ENCODE results near the gene IQSEC3.
"Not testable (repeated sequence)": the region's sequence is repeated elsewhere in the genome, so short reads cannot be mapped to it uniquely, and the experiment has no call there.

The IQSEC3 gene

DNA sequence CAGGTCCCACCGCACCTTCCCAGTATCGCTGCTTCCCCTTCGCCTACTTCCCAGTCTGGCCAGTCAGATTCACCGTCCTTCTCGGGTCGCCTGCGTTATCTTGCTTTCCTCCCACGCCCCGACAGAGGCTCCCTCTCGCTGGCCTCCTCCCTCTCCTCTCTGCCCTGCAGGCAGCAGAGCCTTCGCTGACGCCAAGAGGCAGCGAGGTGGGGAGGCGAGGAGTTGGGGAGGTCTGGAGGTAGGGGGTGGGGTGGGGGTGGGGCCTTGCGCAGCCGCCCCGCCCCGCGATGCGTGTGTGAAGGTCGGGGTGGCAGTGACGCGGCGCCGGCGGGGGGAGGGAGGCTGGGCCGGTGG, at the start of gene IQSEC3:
Gene IQSEC3 (plus strand): TSS at position 340 of the 354 bp plus-strand sequence. CDS start 116 bp downstream, outside the sequence.
- not testable (repeated sequence) for DNase-seq

DNA sequence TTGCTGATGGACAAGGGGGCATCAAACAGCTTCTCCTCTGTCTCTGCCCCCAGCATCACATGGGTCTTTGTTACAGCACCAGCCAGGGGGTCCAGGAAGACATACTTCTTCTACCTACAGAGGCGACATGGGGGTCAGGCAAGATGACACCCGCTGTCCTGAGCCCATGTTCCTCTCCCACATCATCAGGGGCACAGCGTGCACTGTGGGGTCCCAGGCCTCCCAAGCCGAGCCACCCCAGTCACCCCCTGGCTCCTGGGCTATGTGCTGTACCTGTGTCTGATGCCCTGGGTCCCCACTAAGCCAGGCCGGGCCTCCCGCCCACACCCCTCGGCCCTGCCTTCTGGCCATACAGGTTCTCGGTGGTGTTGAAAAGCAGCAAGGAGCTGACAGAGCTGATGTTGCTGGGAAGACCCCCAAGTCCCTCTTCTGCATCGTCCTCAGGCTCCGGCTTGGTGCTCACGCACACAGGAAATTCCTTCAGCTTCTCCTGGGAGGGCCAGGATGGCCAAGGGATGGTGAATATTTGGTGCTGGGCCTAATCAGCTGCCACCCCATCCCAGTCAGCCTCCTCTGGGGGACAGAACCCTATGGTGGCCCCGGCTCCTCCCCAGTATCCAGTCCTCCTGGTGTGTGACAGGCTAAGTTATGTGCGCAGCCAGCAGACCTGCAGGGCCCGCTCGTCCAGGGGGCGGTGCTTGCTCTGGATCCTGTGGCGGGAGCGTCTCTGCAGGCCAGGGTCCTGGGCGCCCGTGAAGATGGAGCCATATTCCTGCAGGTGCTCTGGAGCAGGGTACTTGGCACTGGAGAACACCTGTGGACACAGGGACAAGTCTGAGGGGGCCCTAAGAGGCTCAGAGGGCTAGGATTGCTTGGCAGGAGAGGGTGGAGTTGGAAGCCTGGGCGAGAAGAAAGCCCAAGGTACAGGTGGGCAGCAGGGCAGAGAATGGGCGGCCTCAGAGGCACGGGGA, 48.9 kb upstream of the IQSEC3 start:
- not testable (repeated sequence) for DNase-seq

DNA sequence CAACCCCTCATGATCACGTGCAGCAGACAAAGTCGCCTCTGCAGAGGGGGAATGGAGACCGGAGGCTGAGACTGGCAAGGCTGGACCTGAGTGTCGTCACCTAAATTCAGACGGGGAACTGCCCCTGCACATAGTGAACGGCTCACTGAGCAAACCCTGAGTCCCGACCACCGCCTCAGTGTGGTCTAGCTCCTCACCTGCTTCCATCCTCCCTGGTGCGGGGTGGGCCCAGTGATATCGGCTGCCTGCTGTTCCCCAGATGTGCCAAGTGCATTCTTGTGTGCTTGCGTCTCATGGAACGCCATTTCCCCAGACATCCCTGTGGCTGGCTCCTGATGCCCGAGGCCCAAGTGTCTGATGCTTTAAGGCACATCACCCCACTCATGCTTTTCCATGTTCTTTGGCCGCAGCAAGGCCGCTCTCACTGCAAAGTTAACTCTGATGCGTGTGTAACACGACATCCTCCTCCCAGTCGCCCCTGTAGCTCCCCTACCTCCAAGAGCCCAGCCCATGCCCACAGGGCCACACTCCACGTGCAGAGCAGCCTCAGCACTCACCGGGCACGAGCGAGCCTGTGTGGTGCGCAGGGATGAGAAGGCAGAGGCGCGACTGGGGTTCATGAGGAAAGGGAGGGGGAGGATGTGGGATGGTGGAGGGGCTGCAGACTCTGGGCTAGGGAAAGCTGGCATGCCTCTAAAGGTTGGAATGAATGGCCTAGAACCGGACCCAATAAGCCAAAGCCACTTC, 47.6 kb upstream of the IQSEC3 start:
- DNase-seq, result not testable (repeated sequence)

DNA sequence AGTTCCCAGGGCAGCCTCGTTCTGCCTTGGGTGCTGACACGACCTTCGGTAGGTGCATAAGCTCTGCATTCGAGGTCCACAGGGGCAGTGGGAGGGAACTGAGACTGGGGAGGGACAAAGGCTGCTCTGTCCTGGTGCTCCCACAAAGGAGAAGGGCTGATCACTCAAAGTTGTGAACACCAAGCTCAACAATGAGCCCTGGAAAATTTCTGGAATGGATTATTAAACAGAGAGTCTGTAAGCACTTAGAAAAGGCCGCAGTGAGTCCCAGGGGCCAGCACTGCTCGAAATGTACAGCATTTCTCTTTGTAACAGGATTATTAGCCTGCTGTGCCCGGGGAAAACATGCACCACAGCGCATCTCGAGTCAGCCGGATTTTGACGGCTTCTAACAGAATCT, 46.7 kb upstream of the IQSEC3 start:
- DNase-seq, result not testable (repeated sequence)

DNA sequence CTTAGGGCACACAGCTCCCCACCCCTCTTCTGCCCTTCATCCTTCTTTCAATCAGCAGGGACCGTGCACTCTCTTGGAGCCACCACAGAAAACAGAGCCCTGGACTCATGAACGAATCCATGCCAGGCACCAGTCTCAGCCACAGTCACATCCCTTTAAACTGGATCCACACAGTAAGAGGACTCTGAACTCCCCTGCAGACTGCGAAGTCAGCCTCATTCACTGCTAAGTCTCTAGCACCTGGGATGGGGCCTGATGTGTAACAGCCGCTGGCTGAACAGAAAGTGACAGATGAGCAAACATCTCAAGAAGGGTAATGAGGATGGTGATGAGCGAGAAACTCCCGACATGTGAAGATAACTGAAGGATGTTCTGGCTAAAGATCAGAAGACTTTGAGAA, 45.8 kb upstream of the IQSEC3 start:
- DNase-seq, result no peak

DNA sequence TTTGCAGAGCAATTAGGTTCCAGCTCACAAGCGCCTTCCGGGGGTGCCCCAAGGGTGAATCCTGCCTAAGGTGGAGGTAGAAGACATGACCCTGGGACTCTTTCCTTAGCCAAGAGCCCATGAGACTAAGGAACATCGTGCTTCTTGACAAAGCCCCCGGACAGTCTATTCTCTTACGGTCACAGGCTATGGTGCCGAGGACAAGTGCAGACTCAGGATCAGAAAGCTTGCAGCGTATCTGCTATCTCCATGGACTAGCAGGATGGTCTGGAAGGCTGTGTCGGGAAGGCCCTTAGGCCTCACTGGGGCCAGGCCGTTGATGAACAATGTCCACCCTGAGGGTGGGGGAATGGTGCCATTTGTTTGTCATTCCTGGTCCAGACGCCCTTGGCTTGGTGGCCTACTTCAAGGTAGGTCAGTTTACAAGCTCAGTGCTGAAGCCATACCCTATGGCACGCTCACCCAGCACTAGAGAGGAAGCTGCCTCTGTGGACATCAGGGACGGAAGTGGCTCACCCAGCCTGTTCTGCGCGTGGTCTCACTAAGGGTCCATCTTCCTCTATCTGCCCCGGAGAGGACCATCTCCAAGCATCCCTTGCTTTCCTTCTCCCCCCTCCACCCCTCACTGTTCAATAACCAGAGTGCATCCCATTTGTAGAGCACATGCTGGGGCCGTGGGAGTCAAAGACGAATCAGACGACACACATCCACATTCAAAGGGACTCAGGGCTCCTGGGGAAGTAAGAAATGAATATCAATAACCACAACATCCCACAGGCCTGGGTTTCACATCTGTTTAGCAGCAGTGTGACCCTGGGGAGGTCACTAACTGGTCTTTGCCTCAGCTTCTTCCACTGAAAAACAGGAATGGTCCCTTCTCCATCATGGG, 45.0 kb upstream of the IQSEC3 start:
- DNase-seq, result no peak

DNA sequence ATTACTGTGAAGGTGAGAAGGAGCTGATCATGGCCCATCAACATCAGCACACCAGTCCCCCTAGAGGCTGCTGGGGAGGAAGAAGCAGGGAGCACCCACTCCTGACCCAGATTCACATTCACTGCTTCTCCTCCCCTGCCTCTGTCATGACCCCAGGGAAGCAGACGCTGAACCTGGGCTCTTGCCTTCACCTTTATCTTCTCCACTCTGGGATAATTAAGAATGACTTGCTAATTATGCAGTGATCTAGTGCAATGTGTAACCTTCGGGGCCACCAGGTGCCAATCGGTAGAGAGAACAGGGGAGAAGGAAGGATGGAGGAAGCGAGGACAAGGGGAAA, 44.4 kb upstream of the IQSEC3 start:
- DNase-seq, result no peak

DNA sequence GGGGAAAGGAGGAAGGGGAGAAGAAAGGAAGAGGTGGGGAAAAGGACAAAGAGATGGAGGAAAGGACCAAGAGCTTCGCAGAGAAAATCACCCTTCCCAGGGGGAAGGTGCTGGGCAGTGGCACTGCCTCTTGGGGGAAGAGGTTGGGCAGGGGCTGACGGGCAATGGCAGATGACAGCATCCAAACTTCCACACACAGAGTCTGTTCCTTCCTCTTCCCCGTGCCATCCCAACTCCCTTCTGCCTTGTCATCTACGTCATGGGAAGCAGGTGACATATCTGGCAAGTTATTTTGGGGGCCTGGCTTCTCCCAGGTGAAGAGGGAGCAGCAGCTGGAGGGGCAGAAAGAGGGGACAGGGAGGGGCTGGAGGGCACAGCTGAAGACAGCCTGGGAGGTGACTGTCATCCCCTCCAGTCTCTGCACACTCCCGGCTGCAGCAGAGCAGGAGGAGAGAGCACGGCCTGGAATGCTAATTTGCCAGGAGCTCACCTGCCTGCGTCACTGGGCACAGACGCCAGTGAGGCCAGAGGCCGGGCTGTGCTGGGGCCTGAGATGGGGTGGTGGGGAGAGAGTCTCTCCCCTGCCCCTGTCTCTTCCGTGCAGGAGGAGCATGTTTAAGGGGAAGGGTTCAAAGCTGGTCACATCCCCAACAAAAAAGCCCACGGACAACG, 43.9 kb upstream of the IQSEC3 start:
- no peak for DNase-seq

DNA sequence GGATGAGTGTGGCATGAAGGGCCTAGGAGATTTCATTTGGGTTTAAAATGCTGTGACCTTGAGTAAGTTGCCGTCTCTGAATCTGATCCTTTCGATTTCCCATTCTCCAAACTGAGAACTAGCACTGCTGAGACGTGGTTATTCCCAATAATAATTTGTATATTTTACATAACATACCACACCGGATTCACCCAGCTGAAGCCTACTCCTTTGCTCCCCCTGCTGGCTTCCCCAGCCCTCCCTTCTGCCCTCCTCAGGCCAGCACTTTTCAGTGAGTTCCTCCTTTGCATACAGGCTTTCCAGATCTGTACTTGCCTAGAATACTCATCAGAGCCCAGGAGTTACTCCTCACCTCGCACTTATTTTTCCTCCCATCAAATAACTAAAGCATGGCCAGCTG, 38.7 kb upstream of the IQSEC3 start:
- DNase-seq, result not testable (repeated sequence)

DNA sequence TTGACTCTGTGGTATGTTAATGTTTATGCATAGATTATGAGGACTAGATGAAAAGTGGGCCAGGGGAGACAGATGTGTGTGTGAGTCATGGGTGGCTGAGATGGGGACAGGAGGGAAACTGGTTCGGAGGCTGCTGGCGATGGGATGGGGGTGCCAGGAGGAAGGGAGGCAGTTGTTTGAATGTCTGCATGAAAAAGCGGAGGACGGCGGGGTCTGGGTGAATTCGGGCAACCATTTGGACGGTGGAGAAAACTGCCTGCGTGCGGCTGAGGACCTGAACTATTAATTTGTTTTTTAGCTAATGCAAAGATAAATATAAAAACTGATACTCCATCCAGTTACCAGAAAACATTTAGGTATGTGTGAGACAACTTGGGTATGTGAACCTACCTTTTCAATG, 27.8 kb upstream of the IQSEC3 start:
- DNase-seq, result not testable (repeated sequence)

DNA sequence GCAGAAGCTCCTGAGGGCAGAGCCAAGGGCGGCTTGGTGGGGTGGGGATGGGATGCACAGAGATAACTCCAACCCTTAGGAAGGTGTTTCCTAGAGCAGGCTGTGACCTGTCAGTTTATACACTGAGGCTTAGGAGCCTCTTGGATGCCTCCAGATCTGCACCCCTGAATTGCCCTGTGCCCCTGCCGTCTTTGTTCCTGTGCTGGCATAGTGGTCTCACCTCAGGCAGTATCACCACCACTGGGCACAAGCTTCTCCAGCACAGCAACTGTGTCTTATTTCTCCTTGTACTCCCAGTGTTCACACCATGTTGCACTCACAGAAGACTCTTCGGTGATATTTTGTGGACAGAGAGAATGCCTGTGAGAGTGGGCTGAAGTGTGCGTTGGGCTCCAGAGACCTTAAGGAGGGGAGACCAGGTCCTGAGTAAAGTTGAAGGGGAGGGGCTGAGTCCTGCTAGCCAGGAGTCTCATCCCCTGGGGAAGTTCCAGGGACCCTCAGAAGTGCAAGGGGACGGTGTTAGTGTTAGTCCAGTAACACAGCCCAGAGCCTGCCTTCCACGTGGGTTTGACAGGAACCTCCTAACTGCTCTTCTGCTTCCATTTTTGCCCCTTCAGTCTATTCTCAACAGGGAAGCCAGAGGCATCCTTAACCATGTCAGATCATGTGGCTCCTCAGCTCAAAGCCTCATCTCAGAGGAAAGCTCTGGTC, 26.9 kb upstream of the IQSEC3 start:
- not testable (repeated sequence) for DNase-seq

DNA sequence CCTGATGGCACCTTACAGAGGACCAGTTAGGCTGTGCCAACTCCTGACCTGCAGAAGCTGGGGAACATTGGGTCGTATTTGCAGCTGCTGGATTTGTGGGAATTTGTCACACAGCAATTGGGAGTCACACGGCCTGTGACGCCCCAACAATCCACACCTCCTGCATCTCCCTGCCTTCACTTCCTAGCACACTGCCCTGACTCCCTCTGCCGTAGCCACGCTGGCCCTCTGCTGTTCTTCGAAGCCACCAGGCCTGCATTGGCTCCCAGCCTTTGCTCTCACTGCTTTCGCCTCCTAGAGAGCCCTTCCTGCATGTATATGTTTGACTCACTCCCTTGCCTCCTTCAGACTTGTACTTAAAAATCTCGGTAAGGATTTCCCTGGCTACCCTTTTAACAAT, 22.2 kb upstream of the IQSEC3 start:
- not testable (repeated sequence) for DNase-seq

DNA sequence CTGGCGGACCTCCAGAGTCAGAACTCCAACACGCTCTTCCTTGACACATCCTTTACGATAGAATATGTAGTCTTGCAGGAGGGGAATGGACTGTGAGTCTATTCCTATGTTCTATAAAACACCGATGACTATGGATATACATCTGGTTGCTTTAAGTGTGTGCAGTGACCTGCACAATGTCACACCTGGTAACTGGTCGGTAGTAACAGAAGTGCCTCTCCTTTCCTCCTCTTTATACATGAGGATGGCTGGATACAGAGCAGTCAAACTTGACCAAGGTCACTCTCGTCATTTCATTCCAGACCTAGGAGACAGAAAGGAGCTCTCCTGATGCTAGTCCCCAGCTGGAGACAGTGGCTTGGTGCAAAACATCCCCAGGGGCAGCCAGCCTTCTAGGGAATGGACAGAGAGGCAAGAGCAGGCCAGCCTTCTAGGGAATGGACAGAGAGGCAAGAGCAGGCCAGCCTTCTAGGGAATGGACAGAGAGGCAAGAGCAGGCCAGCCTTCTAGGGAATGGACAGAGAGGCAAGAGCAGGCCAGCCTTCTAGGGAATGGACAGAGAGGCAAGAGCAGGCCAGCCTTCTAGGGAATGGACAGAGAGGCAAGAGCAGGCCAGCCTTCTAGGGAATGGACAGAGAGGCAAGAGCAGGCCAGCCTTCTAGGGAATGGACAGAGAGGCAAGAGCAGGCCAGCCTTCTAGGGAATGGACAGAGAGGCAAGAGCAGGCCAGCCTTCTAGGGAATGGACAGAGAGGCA, 21.2 kb upstream of the IQSEC3 start:
- DNase-seq, result not testable (repeated sequence)

DNA sequence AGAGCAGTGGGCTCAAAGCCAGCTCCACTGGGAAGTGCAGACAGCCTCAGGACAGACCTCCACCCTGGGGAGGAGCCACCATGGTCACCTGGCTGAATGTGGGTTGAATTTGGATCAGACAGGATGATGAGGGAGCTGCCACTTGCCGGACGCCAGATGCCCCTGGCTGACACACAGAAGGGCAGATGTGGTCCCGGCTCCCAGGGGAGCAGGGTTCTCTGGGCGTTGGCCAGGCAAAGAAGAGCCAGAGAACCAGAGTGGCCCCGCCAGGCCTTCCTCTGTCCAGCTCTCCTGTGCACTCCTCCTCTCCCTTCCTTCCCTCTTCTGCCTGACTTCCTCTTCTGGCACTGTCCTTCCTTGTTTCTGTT, 20.6 kb upstream of the IQSEC3 start:
- not testable (repeated sequence) for DNase-seq

DNA sequence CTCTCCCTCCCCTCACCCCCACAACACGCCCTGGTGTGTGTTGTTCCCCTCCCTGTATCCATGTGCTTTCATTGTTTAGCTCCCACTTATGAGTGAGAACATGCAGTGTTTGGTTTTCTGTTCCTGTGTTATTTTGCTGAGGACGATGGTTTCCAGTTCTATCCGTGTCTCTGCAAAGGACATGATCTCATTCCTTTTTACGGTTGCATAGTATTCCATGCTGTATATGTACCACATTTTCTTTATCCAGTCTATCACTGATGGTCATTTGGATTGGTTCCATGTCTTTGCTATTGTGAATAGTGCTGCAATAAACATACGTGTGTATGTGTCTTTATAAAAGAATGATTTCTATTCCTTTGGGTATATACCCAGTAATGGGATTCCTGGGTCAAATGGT, 20.0 kb upstream of the IQSEC3 start:
- not testable (repeated sequence) for DNase-seq

DNA sequence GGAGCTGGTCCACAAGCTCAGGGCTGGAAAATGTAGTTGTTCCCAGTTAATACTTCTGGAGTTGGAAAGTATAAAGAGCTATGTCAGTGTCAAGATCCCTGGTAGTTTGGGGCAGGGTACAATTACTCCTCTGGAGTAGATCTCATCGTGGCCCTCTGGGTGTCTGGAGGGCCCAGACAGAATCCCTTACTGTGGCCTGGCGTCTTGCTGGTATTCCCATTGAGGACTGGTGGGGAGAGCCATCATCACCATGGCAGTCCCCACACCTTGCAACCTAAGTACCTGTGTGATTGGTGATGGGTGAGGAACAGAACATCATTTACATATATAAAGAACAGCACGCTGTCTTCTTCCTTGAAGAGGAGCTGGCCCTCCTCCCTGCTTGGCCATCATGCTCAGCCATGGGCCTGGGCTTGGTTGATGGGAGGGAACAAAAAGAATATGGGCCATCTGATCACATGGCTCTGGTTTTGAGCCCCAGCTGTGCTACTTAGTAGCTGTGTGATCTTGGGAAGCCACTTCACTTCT, 18.8 kb upstream of the IQSEC3 start:
- DNase-seq, result not testable (repeated sequence)

DNA sequence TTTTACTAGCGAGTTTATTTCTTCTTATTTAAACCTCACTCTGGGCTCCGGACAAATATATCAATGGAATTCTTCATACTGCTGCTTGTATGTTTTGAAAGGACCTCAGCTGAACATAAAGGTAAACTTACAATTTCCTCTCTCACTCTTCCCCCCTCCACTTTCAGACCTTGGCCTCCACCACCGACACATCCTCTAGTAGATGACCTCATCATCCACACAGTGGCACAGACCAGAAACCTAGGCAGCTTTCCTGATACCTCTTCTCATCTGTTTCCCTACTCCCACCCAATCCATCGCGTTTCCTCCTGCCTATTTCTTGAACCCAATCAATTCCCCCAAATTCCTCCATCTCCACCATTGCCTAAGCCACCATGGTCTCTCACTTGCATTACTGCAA, 17.4 kb upstream of the IQSEC3 start:
- not testable (repeated sequence) for DNase-seq

DNA sequence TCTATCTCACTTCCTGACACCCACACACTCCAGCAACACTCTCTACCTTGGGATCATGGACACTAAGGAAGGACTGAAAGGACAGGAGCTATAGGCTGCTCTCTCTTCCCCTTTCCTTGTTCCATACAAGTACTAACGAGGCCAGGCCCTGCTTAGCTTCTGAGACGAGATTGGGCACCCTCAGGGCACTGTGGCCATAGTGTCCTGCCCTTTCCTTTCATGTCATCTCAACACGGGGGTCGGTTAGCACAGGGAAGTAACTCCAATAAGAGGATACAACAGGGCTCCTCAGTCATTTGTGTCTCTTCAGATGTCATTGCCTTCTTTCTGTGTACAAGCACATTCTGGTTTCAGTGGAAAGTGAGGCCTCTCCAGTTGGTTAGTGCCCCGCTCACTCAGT, 15.5 kb upstream of the IQSEC3 start:
- DNase-seq, result not testable (repeated sequence)

DNA sequence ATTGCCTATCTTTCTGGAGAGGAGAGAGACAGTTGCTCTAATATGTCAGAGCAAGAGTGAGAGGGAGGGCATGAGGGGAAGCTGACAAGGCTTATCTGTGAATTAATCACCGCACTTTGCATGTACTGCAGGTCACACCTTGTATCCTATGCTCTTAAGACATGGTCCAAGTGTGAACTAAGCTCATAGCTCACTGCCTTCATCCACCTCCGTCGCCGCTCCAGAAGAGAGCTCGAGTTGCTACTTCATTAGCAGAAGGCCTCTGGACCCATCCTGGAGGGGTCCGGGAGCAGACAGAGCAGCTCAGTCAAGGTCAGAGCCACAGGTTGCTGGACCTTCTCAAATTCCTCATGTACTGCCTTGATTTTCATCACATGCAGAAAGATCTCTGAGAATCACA, 14.6 kb upstream of the IQSEC3 start:
- DNase-seq, result not testable (repeated sequence)

DNA sequence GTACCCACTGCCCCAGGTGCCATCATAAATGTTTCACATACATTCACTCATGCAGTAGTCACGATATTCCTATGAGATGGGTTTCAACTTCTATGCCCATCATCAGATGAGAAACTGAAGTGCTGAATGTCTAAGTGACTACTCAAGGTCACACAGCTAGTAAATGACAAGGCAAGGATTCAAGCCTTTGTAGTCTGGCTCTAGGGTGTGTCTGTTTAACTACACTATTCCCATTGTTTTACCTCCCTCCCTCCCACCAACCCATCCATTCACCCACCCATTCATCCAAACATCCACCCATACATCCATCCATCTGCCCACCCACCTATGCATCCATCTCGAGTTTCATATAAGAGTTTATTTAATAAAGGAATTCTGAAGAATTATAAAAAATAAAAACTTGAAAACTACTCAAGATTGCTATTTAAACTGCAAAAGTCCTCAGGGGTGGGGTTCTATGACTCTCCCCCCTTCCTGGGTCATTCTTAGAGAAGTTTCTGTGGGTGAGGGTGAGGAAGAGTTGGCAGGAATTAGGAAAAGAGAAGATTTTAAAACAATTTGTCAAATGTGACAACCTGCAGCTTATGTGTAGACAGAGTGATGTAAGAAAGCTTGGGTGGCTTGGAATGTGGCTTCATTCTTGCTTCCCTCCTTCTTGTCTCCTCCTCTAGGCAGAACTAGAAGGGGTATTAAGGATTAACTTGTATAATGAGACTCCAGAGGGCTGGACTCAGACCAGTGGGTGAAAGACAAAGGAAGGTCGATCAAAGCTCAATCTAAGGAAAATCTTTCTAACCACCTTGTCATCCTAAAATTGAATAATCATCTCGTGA, 13.4 kb upstream of the IQSEC3 start:
- not testable (repeated sequence) for DNase-seq

Measured in stimulated activated naive CD4-positive, alpha-beta T cell treated with Interleukin-2 at 50 U/mL for 16 hours (primary cell).